ENCODE results near the gene FGF18. TPM values are rescaled to one million over a fixed set of nuclear protein-coding genes. Genes with fewer than 3 reads are reported as not detected.

FGF18 gene
- total and polyA plus RNA-seq, 10 of the 15 experiments (the other 5 are each of a cell fraction or from before 2014, with no cell fraction given): 0.03 to 0.10 (median 0.06) TPM; not detected in 5

GRCh38 chr5:171463862-171464229 lies 44.4 kb downstream of the FGF18 start:
- Histone ChIP-seq H4K20me1 (ENCODE audit: control insufficient read depth, insufficient read depth) (no peaks in the 10 kb centered on the region), H3K36me3 (ENCODE audit: control insufficient read depth in 2 of 2, insufficient read depth in 2 of 2, low read length in 1 of 2) (no peaks in the 10 kb centered on the region), H3K9me3 (replicated peaks; ENCODE audit: control insufficient read depth, insufficient read depth, low read length) (no peaks in the 10 kb centered on the region), H3K79me2 (ENCODE audit: control insufficient read depth, insufficient read depth, low read length) (no peaks in the 10 kb centered on the region), H3K4me3 (no peak overlapping the region), H3K4me2 (ENCODE audit: control insufficient read depth, insufficient read depth) (no peak overlapping the region), H2AFZ (ENCODE audit: control insufficient read depth, low read depth, low read length) (no peak overlapping the region), H3K9ac (ENCODE audit: control insufficient read depth, insufficient read depth, low read length) (no peak overlapping the region), H3K27me3 (replicated peaks in 1 of 2; ENCODE audit: control insufficient read depth in 2 of 2, insufficient read depth in 2 of 2, low read length in 1 of 2) (peaks cover 4 to 6% of the 10 kb centered on the region in 2 experiments; a peak in 3 of 4 replicates), H3K4me1 (ENCODE audit: control insufficient read depth, insufficient read depth, low read length) (no peaks in the 10 kb centered on the region), H3K27ac (ENCODE audit: control insufficient read depth, insufficient read depth) (no peak overlapping the region)
- intact Hi-C loops (cut with micrococcal nuclease; ENCODE audit: unreplicated experiment): no loop called here
- POLR2A ChIA-PET: no interaction called here
- SMC1A ChIA-PET (ENCODE audit: uncharacterized antibody, unreplicated experiment): no interaction called here
- CTCF ChIA-PET: no interaction called here
- 0% methylated on average over 4 of the region's 4 CpGs for WGBS (ENCODE audit: insufficient coverage, insufficient replicate concordance, low lambda C conversion rate, missing lambda C conversion rate)
- FAIRE-seq (no peak), DNase-seq (ENCODE audit: low read depth, low spot score) (no peak), ATAC-seq (no peak)
- RAD21 ChIA-PET (ENCODE audit: unreplicated experiment): no interaction called here
- no TSS peak for BruUV-seq (replicated peaks)
- TF ChIP-seq RBBP5 (conservative IDR thresholded peaks at IDR 0.05): no peak
- TF ChIP-seq CBFB (IDR thresholded peaks at IDR 0.05; ENCODE audit: low read depth): no peak
- no peak for TF ChIP-seq MTA3 (IDR thresholded peaks at IDR 0.05; ENCODE audit: borderline replicate concordance, low read length)
- TF ChIP-seq NFXL1 (IDR thresholded peaks at IDR 0.05; ENCODE audit: borderline replicate concordance): no peak
- no peak for TF ChIP-seq MYB (IDR thresholded peaks at IDR 0.05; ENCODE audit: borderline replicate concordance, low read depth, low read length)
- no peak for TF ChIP-seq SRF (IDR thresholded peaks at IDR 0.05; ENCODE audit: low read depth in 2 of 2, low read length in 2 of 2)
- no peak for TF ChIP-seq GABPA (IDR thresholded peaks at IDR 0.05; ENCODE audit: low read depth)
- no peak for TF ChIP-seq TARDBP (IDR thresholded peaks at IDR 0.05; ENCODE audit: borderline replicate concordance)
- in situ Hi-C loops (cut with MboI): no loop called here

GRCh38 chr5:171464829-171465228 lies 45.4 kb downstream of the FGF18 start:
- RAD21 ChIA-PET (ENCODE audit: unreplicated experiment): no interaction called here

More at GRCh38 chr5:171464829-171465228, 45.4 kb downstream of the FGF18 start:
- no peak for FAIRE-seq
- Histone ChIP-seq H3K27me3 (replicated peaks in 1 of 2; ENCODE audit: control insufficient read depth in 2 of 2, insufficient read depth in 2 of 2, low read length in 1 of 2) (peaks cover 4 to 6% of the 10 kb centered on the region in 2 experiments; a peak in 3 of 4 replicates), H3K9ac (ENCODE audit: control insufficient read depth, insufficient read depth, low read length) (no peak overlapping the region), H3K27ac (ENCODE audit: control insufficient read depth, insufficient read depth) (no peak overlapping the region), H4K20me1 (ENCODE audit: control insufficient read depth, insufficient read depth) (no peaks in the 10 kb centered on the region), H3K4me3 (no peak overlapping the region), H2AFZ (ENCODE audit: control insufficient read depth, low read depth, low read length) (no peak overlapping the region), H3K4me1 (ENCODE audit: control insufficient read depth, insufficient read depth, low read length) (no peaks in the 10 kb centered on the region), H3K9me3 (replicated peaks; ENCODE audit: control insufficient read depth, insufficient read depth, low read length) (no peaks in the 10 kb centered on the region), H3K36me3 (ENCODE audit: control insufficient read depth in 2 of 2, insufficient read depth in 2 of 2, low read length in 1 of 2) (no peaks in the 10 kb centered on the region), H3K79me2 (ENCODE audit: control insufficient read depth, insufficient read depth, low read length) (no peaks in the 10 kb centered on the region), H3K4me2 (ENCODE audit: control insufficient read depth, insufficient read depth) (no peak overlapping the region)
- no peak for ATAC-seq
- no peak for DNase-seq (ENCODE audit: low read depth, low spot score)
- in situ Hi-C loops (cut with MboI) (no loop called here), intact Hi-C loops (cut with micrococcal nuclease; ENCODE audit: unreplicated experiment) (no loop called here)
- TF ChIP-seq CEBPZ (IDR thresholded peaks at IDR 0.05; ENCODE audit: low read depth, low read length): no peak
- no peak for TF ChIP-seq E4F1 (IDR thresholded peaks at IDR 0.05; ENCODE audit: borderline replicate concordance, partially characterized antibody)
- WGBS (ENCODE audit: insufficient coverage, insufficient replicate concordance, low lambda C conversion rate, missing lambda C conversion rate): 39% methylated on average over 12 of the region's 12 CpGs
- ChIA-PET SMC1A (ENCODE audit: uncharacterized antibody, unreplicated experiment) (no interaction called here), CTCF (no interaction called here), POLR2A (no interaction called here)
- no TSS peak for BruUV-seq (replicated peaks)
